ENCODE data around the gene FGF22.

FGF22 gene

DNA sequence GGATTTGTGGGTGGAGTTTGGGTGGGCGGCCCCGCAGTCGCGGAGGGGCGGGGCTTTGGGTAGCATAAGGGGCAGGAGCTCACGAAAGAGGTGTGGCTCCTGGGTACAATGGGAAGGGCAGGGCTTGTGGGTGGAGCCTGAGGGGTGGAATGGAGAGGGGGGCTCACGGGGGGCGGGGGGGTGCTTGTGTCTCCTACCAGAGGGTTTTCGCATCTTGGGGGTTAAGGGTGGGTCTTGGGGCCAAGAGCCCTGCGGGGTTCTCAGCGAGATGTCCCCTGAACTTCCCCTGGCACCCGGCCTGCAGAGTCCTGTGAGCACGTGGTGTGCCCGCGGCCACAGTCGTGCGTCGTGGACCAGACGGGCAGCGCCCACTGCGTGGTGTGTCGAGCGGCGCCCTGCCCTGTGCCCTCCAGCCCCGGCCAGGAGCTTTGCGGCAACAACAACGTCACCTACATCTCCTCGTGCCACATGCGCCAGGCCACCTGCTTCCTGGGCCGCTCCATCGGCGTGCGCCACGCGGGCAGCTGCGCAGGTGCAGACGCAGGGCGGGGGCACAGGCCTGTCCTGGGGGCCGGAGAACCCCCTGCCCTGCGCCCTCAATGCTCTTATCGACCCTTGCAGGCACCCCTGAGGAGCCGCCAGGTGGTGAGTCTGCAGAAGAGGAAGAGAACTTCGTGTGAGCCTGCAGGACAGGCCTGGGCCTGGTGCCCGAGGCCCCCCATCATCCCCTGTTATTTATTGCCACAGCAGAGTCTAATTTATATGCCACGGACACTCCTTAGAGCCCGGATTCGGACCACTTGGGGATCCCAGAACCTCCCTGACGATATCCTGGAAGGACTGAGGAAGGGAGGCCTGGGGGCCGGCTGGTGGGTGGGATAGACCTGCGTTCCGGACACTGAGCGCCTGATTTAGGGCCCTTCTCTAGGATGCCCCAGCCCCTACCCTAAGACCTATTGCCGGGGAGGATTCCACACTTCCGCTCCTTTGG lies 41.6 kb downstream of the FGF22 start:
- DNase-seq: no peak

DNA sequence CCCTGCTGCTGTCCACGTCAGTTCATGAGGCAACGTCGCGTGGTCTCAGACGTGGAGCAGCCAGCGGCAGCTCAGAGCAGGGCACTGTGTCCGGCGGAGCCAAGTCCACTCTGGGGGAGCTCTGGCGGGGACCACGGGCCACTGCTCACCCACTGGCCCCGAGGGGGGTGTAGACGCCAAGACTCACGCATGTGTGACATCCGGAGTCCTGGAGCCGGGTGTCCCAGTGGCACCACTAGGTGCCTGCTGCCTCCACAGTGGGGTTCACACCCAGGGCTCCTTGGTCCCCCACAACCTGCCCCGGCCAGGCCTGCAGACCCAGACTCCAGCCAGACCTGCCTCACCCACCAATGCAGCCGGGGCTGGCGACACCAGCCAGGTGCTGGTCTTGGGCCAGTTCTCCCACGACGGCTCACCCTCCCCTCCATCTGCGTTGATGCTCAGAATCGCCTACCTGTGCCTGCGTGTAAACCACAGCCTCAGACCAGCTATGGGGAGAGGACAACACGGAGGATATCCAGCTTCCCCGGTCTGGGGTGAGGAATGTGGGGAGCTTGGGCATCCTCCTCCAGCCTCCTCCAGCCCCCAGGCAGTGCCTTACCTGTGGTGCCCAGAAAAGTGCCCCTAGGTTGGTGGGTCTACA lies 43.1 kb downstream of the FGF22 start:
- DNase-seq: no peak

DNA sequence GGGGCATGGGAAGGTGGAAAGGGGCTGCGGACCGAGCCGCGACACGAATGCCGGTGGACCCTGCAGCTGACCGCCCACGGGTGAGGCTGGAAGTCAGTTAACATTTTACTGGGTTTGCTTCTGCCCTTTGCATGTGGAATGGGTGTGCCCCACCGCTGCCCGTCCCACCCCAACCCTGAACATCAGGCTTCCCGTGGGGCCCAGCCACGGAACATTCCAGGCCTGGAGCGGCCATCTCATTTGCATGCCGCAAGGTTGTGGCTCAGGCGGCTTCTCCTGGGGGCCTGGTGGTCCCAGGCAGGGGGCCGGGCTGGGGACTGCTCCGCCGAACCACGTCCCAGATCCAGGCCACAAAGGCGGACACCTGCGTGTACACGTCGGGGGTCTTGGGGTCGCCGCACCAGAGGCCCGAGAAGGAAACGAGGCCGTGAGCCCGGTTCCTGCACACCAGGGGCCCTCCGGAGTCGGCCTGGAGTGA lies 45.8 kb downstream of the FGF22 start:
- no peak for DNase-seq

DNA sequence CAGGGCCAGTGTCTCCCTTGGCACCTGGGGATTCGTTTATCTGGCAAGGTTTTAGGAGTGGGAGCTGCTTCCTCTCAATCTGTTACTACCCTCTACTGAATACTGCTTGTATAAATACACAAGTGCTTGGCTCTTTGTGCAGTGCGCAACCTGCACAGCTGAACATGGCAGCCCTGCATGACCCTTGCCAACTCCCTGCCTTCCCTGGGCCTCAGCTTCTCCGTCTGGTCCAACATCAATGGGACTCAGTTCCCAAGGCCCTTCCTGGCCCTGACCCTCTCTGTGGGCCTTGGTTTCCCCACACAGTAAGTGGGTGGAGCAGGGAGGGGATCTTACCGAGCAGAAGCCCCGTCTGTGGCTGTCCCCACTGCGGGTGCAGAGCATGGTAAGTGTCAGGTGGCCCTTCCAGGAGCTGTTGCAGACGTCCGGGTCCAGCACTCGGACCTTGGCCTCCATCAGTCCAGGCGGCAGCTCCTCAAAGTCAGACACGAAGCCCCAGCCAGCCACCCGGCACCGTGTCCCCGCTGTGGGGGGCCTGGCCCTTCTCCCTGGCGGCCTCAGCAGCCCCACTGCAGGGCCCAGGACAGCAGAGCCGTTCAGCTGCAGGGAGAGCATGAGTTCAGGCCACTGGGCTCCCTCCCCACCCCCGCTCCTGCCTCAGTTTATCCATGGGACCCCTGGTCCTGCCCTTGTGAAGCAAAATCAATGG lies 47.1 kb downstream of the FGF22 start:
- DNase-seq: no peak

DNA sequence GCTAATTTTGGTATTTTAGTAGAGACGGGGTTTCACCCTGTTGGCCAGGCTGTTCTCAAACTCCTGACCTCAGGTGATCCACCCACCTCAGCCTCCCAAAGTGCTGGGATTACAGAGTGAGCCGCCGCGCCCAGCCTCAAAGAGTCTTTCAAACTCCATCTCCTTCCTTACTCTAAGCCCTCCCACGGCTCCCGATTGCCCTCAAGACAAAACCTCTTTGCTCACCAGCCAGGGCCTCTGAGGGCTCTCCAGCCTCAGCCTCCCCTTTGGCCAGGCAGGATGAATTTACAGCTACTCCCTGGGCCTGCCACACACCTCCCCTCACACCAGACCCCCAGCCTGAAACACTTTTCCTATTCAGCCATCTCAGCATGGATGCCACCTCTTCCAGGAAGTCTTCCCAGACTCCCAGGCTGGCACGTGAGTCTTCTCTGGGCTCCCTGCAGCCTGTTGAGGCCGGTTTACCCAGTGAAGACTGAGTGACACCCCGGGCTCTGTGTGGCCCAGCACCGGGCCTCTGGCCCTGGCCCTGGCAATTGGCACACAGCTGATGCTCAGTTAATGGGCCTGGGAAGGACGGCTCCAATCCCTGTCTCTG lies 48.0 kb downstream of the FGF22 start:
- DNase-seq: no peak

DNA sequence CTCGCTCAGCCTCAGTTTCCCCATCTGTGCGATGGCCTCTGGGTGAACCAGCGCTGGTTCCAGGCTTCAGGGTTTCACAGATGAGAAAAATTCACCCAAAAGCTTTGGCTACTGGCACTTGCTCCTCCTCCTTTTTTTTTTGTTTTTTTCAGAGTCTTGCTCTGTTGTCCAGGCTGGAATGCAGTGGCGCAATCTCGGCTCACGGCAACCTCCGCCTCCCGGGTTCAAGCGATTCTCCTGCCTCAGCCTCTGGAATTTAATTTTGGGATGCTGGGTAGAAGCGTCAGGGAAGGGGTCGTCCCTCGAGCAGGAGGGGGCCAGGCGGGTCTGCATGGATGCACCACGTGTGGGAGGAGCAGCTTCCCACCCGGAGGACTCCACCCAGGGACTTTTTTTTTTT lies 48.5 kb downstream of the FGF22 start:
- no peak for DNase-seq

DNA sequence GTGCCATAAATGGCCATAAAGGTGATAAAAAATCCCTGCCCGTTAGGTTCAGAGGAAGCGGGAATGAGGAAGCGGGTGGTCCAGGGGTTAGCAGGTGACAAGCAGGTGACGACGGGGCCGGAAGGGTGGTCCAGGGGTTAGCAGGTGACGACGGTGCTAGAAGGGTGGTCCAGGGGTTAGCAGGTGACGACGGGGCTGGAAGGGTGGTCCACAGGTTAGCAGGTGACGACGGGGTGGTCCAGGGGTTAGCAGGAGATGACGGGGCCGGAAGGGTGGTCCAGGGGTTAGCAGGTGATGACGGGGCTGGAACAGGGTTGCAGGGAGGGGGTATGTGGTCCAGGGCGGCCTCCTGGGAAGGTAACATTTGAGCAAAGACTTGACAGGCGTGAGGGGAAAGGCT lies 49.3 kb downstream of the FGF22 start:
- no peak for DNase-seq

DNA sequence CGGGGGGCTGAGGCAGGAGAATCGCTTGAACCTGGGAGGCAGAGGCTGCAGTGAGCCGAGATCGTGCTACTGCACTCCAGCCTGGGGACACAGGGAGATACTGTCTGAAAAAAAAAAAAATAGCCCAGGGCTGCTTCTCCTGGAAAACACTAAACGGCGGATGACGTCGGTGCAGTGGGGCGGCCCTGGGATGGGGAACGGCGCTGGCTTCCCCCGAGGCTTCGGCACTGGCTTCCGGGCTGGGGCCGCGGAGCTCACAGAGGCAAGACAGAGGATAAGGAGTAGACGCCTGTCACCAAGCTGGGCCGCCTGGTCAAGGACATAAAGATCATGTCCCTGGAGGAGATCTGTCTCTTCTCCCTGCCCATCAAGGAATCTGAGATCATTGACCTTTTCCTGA lies 50.5 kb downstream of the FGF22 start:
- no peak for DNase-seq
